ENCODE results near the gene GALNT3.

The GALNT3 gene

DNA sequence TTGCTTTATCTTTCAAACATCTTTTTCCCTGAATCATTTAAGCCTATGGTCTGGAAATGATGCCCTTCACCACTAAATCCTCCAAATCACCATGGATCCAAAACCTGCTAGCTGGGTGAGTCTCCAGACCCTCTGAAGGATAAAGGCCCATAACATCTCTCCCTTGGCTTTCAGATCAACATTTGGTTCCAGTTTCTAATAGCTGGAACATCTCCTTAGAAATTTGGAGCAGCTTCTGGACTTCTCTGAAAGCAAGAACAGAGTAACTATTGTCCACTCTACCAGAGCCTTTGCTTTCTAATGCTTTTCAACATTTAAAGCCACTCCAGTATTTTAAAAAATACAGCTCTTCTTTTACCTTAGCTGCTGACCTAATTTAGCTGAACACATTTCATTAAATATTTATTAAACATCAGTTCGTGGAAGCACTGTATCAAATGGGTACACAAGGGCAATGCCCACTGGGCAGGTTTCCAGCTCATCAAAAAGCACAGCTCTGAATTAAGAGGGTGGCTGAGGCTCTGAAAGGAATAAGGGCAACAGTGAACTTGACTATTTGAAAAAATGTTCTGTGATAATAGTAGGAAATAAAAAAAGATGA, 75.3 kb downstream of the GALNT3 start:
- no peak for DNase-seq

DNA sequence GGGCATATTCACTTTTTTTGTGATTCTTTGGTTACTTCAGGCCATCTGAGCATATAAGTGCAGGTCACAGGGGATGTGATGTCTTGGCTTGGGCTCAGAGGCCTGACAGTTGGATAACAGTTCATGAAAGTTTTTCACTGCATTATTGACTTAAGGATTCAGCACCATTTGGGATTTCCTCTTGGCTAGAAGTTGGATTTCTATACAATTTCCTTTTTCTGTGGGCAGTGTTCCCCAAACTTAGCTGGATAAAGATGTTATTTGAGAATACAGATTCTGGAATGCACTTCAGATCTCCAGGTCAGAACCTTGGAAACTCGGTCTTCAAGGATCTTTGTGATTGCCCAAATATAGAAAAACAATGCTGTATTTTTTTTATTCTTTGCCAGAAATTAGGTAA, 78.0 kb downstream of the GALNT3 start:
- no peak for DNase-seq

DNA sequence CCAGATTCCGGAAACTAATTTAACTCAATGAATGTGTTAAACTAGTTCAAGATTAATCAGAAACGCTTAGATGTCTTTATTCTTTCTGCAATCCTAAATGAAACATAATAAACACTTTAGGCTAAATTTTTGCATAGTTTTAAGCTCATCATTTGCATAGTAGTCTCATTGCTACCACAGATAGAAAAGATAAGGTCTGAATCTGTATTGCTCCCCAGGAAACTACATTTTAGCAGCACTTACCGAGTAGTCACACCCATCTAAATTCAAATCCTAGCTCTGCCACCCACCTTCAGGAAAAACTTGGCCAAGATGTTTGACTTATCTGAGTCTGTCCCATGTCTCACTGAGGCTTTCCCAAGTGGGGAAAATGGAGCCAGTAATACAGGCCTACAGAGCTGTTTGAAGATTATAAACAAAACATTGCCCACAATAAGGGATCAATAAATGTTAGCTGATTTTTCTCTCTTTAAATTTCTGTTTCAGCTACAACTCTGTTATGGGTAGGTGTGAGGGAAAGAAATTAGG, 87.0 kb downstream of the GALNT3 start:
- no peak for DNase-seq

DNA sequence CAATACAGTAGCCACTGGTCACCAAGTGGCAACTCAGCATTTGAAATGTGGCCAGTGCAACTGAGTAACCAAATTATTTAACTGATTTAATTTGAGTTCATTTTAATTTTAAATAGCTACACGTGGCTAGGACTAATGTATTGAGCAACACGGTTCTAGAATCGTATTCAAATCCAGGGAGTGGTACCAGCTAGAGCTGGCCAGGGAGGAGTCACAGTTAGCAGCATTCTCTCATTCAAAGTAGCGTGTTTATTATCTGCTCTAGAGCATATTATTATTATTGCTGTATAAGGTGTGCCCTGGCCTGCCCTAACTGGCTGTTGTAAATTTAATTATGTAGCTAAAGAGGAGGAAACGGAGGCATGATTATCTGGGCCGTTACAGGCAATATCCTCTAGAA, 92.9 kb downstream of the GALNT3 start:
- DNase-seq, result no peak

DNA sequence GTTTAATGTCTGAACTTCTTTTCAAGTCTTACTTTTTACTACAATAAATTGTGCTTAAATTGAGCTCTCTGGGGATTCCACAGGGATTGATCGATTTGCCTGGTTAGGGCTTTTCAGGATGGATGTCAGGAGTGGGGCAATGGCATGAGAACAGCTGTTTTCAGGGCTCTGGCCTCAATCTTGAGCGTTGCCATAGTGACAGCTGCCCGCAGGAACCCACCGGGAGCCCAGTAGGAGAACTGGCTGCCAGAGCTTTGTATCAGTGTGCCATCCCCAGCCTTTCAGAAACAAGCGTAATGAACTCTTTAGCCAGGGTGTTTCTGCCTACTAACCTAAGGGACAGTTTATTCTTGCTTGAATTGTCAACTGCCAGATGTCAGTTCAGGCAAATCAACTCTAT, 93.5 kb downstream of the GALNT3 start:
- DNase-seq, result no peak

DNA sequence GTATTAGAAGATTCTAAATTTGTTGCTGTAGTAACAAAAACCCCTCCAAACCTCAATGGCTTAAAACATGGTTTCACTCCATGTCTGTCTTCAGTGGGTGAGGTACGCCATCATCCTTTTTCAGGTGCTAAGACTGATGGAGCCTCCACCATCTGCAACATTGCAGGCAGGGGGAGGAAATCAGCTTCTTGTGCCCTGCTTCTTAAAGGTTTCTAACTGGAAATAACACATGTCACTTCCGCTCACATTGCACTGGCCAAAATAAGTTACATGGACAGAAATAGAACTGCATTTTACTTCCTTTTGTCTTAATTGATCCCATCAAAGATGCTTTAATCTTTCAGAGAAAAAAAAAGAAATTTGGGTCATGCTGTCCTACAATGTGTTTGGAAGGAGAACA, 94.1 kb downstream of the GALNT3 start:
- no peak for DNase-seq

DNA sequence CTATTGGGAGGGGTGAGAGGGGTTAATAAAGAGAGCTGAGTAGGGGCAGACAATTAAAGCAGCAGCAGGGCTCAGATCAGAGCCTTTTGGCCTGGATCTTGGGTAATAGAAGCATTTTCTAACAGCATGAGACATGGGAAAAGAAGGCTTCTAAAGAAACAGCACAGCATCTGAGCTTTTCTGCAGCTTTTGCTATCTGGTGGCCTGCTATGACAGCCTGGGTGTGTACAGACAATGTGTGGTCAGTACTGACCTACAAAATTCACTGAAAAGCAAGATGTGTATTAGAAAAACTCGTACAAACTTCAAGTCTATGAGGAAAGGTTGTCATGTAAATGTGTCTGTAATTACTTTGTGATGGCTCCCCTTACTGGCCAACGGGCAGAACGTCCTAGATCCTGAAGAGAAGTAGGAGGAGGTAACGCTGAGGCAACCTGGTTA, 95.6 kb downstream of the GALNT3 start:
- DNase-seq, result no peak

DNA sequence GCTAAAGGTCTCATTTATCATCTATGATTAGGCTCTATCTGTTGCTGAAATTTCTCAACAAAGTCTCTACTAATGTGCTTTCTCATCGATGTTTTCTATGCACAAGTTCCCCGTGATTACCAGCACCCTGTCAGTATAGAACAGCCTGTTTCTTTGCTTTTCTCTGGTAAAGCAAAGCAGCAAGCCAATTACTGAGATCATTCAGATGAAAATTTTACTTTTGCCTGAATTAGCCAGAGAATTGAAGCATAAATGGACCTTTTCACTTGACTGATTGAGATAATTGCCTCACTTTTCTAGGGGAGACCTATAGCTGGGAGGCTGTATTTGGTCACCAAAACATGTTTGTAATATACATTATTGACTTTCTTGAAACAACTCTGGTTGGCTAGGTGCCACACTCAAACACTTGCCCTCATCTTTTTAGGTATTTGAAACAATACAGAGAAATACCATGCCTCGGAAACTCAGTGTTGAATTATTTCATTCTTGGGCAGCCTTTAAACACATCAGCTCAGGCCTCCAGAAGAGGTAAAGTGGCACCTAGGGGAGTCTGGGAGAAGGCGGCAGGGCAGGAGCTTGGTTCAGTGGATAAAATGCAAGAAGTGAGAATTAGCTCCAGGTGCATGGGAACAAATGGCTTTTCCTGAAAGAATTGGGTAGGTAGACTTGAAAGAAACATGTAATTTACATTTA, 96.2 kb downstream of the GALNT3 start:
- DNase-seq, result no peak
